SK-N-SH treated with all-trans-retinoic acid at 6 μM for 48 hours (cell line): Measurements from ENCODE around the gene NCK2.

Experiments
- ATAC-seq: fragments of 200-7000 bp; cut with Tn5 transposase; 3 replicates; pipeline ENCODE4 v1.9.1; 2020; ENCODE audit warnings: mild to moderate bottlenecking, moderate library complexity
- BACH2 ChIP-seq: fragments of 250-450 bp; sonication (Bioruptor Pico); IDR thresholded peaks from 2 replicates; pipeline ENCODE4 v1.9.0; 2021; ENCODE audit warnings: mild to moderate bottlenecking, borderline replicate concordance
- CSDC2 ChIP-seq: fragments of 250-450 bp; sonication (Bioruptor Pico); IDR thresholded peaks from 2 replicates; pipeline ENCODE4 v1.5.0; 2020; ENCODE audit warnings: mild to moderate bottlenecking, moderate library complexity
- ESRRG ChIP-seq: fragments of 250-450 bp; sonication (Bioruptor Pico); IDR thresholded peaks from 2 replicates; pipeline ENCODE4 v1.6.1; 2021; ENCODE audit warnings: mild to moderate bottlenecking
- GLIS3 ChIP-seq: fragments of 250-450 bp; sonication (Bioruptor Pico); IDR thresholded peaks from 2 replicates; pipeline ENCODE4 v1.5.0; 2020; ENCODE audit warnings: mild to moderate bottlenecking, moderate library complexity
- ISL1 ChIP-seq: fragments of 250-450 bp; sonication (Bioruptor Pico); IDR thresholded peaks from 2 replicates; pipeline ENCODE4 v2.1.2; 2022; ENCODE audit warnings: mild to moderate bottlenecking, moderate library complexity
- OSR1 ChIP-seq: fragments of 250-450 bp; sonication (Bioruptor Pico); IDR thresholded peaks from 2 replicates; pipeline ENCODE4 v1.8.0; 2022; ENCODE audit warnings: moderate library complexity, mild to moderate bottlenecking, inconsistent platforms
- PPARA ChIP-seq: fragments of 250-450 bp; sonication (Bioruptor Pico); IDR thresholded peaks from 2 replicates; pipeline ENCODE4 v1.5.0; 2020; ENCODE audit warnings: mild to moderate bottlenecking, borderline replicate concordance
- SNAI2 ChIP-seq: fragments of 250-450 bp; sonication (Bioruptor Pico); IDR thresholded peaks from 2 replicates; pipeline ENCODE4 v1.5.0; 2020; ENCODE audit warnings: mild to moderate bottlenecking, moderate library complexity
- TOX ChIP-seq: fragments of 250-450 bp; sonication (Bioruptor Pico); IDR thresholded peaks from 2 replicates; pipeline ENCODE4 v1.8.0; 2021; ENCODE audit warnings: mild to moderate bottlenecking, moderate library complexity, borderline replicate concordance
- TSHZ2 ChIP-seq: fragments of 250-450 bp; sonication (Bioruptor Pico); IDR thresholded peaks from 2 replicates; pipeline ENCODE4 v1.5.0; 2020; ENCODE audit warnings: mild to moderate bottlenecking, moderate library complexity
- ZC3H10 ChIP-seq: fragments of 250-450 bp; sonication (Bioruptor Pico); IDR thresholded peaks from 2 replicates; pipeline ENCODE4 v1.5.1; 2021; ENCODE audit warnings: mild to moderate bottlenecking, moderate library complexity
- ZFP30 ChIP-seq: fragments of 450-650 bp; formaldehyde crosslinking; IDR thresholded peaks from 2 replicates; pipeline ENCODE4 v1.5.0; 2022; ENCODE audit warnings: mild to moderate bottlenecking, moderate library complexity
- ZNF565 ChIP-seq: fragments of 450-650 bp; formaldehyde crosslinking; conservative IDR thresholded peaks from 2 replicates; pipeline ENCODE4 v1.5.0; 2020; ENCODE audit warnings: low read depth, mild to moderate bottlenecking, moderate library complexity
- ZNF70 ChIP-seq: fragments of 450-650 bp; formaldehyde crosslinking; IDR thresholded peaks from 2 replicates; pipeline ENCODE4 v1.5.0; 2020; ENCODE audit warnings: mild to moderate bottlenecking, moderate library complexity
- ZNF8 ChIP-seq: fragments of 450-650 bp; formaldehyde crosslinking; IDR thresholded peaks from 2 replicates; pipeline ENCODE4 v1.5.0; 2020; ENCODE audit warnings: mild to moderate bottlenecking, moderate library complexity
- TF ChIP-seq, protein P1 (sequence below): fragments of 250-450 bp; sonication (Bioruptor Pico); IDR thresholded peaks from 2 replicates; pipeline ENCODE4 v1.8.0; 2020; ENCODE audit warnings: mild to moderate bottlenecking, moderate library complexity, borderline replicate concordance
- TF ChIP-seq, protein P2 (sequence below): fragments of 250-450 bp; sonication (Bioruptor Pico); IDR thresholded peaks from 2 replicates; pipeline ENCODE4 v1.5.1; 2021; ENCODE audit warnings: mild to moderate bottlenecking, moderate library complexity
- TF ChIP-seq, protein P3 (sequence below): fragments of 250-450 bp; sonication (Bioruptor Pico); IDR thresholded peaks from 2 replicates; pipeline ENCODE4 v1.8.0; 2021; ENCODE audit warnings: low read depth, mild to moderate bottlenecking, moderate library complexity, borderline replicate concordance

Gene NCK2

DNA sequence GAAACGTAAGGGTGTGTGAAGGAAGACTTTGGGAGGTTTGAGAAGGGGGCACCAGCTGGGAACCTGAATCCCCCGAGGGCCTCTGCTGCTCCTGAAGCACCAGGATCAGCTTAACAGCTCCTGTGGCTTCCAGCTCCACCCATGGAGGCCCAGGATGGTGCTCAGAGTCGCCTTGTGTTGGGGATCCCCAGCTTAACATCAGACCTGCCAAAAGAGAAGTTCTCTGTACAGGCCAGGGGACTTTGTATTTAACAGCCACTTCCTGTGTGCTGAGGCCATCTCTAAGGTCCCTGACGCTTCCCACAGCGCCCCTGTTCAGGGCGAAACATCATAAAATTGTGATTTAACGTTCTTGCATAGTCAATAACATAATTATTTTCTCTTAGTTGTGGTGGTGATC lies 77.5 kb downstream of the NCK2 start:
- ATAC-seq, result no peak

GRCh38 chr2:105824446-105824845 lies 79.7 kb downstream of the NCK2 start:
- no peak for ATAC-seq
- TF ChIP-seq ESRRG (CRISPR knock-in tag), result no peak
- TF ChIP-seq SNAI2 (CRISPR knock-in tag), result no peak

More for the DNA sequence above, 77.5 kb downstream of the NCK2 start:
- TF ChIP-seq TSHZ2 (CRISPR knock-in tag) (no peak), ZNF565 (CRISPR knock-in tag) (no peak), SNAI2 (CRISPR knock-in tag) (no peak), ZFP30 (CRISPR knock-in tag) (no peak), ESRRG (CRISPR knock-in tag) (no peak), ISL1 (CRISPR knock-in tag) (no peak), OSR1 (no peak), CSDC2 (CRISPR knock-in tag) (no peak)
- TF ChIP-seq, protein P1, sequence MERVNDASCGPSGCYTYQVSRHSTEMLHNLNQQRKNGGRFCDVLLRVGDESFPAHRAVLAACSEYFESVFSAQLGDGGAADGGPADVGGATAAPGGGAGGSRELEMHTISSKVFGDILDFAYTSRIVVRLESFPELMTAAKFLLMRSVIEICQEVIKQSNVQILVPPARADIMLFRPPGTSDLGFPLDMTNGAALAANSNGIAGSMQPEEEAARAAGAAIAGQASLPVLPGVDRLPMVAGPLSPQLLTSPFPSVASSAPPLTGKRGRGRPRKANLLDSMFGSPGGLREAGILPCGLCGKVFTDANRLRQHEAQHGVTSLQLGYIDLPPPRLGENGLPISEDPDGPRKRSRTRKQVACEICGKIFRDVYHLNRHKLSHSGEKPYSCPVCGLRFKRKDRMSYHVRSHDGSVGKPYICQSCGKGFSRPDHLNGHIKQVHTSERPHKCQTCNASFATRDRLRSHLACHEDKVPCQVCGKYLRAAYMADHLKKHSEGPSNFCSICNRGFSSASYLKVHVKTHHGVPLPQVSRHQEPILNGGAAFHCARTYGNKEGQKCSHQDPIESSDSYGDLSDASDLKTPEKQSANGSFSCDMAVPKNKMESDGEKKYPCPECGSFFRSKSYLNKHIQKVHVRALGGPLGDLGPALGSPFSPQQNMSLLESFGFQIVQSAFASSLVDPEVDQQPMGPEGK (CRISPR knock-in tag), result no peak
- TF ChIP-seq, protein P2, sequence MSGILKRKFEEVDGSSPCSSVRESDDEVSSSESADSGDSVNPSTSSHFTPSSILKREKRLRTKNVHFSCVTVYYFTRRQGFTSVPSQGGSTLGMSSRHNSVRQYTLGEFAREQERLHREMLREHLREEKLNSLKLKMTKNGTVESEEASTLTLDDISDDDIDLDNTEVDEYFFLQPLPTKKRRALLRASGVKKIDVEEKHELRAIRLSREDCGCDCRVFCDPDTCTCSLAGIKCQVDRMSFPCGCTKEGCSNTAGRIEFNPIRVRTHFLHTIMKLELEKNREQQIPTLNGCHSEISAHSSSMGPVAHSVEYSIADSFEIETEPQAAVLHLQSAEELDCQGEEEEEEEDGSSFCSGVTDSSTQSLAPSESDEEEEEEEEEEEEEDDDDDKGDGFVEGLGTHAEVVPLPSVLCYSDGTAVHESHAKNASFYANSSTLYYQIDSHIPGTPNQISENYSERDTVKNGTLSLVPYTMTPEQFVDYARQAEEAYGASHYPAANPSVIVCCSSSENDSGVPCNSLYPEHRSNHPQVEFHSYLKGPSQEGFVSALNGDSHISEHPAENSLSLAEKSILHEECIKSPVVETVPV, result no peak

- ATAC-seq, result no peak
- TF ChIP-seq GLIS3 (no peak), ZNF70 (no peak), BACH2 (CRISPR knock-in tag) (no peak), OSR1 (no peak), SNAI2 (CRISPR knock-in tag) (no peak), ZFP30 (CRISPR knock-in tag) (no peak), ZC3H10 (CRISPR knock-in tag) (no peak), ISL1 (CRISPR knock-in tag) (no peak), PPARA (CRISPR knock-in tag) (no peak)
- TF ChIP-seq, protein P1 (CRISPR knock-in tag), result no peak
- TF ChIP-seq, protein P3, sequence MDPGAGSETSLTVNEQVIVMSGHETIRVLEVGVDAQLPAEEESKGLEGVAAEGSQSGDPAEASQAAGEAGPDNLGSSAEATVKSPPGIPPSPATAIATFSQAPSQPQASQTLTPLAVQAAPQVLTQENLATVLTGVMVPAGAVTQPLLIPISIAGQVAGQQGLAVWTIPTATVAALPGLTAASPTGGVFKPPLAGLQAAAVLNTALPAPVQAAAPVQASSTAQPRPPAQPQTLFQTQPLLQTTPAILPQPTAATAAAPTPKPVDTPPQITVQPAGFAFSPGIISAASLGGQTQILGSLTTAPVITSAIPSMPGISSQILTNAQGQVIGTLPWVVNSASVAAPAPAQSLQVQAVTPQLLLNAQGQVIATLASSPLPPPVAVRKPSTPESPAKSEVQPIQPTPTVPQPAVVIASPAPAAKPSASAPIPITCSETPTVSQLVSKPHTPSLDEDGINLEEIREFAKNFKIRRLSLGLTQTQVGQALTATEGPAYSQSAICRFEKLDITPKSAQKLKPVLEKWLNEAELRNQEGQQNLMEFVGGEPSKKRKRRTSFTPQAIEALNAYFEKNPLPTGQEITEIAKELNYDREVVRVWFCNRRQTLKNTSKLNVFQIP (CRISPR knock-in tag), result no peak
Observed at GRCh38 chr2:105827351-105828096, 82.8 kb downstream of the NCK2 start.

- no peak for TF ChIP-seq PPARA (CRISPR knock-in tag)
- no peak for TF ChIP-seq ZNF8 (CRISPR knock-in tag)
- no peak for TF ChIP-seq TOX
- ATAC-seq, result no peak
Observed at GRCh38 chr2:105828558-105828957, 83.8 kb downstream of the NCK2 start.
